ENCODE data around the gene TNFRSF9.
"Not testable (repeated sequence)": the region's sequence is repeated elsewhere in the genome, so short reads cannot be mapped to it uniquely, and the experiment has no call there.

The TNFRSF9 gene

DNA sequence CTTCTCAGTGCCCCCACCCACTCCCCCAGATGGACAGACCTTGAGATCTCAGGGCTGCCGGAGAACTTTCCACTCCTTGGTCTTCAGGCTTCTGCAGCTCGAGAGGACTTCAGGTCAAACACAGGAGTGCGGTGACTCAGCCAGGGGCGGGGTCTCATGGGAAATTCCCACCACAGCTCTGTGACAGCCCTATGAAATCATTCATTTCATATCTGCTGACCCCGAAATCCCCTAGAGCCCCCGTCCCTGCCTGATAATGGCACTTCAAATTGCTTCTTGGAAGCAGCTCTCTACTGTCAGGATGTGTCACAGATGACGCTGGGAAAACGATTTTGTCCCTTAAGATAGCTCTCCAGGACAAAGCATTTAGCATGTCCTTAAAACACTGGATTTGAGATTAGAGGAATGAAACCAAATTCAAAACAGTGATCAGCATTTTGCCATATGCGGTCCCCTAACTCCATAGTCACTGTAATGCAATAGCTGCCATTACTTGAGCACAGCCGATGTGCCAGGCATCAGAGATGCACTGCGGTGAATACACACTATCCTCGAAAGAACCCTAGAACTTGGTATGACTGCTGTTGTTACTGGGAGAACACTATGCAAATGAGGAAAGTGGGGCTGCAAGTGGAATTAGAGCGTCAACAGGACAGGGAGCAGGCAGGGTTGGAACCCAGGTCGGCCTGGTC is at the start of gene TNFRSF9:
TNFRSF9 (minus strand) TSS at position 95 of the 692 bp plus-strand sequence. CDS start 845 bp downstream, outside the sequence.
- DNase-seq (ENCODE audit: low read depth), result no peak

DNA sequence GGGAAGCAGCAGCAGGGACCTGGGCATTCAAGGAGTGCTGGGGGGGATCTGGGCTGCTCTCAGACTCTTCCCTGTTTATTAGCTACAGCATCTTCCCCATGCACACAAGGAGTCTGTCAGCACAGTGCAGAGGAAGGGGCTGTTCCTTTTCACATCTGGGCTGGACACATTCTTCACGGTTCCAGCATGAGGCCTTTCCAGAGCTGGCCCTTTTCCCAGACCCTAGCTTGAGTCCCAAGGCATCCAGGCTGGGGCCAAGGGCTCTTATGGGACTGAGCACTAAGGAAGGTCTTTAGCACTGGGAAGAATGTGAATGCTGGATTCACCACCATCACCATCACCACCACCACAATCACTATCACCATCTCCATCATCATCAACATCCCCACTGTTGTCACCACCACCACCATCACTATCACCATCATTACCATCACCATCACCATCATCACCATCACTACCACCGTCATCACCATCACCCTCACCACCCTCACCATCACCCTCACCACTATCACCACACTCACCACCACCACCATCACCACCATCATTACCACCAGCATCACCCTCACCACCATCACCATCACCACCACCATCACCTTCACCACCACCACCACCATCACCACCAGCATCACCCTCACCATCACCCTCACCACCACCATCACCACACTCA is 49.3 kb upstream of the TNFRSF9 start:
- DNase-seq (ENCODE audit: low read depth), result no peak

DNA sequence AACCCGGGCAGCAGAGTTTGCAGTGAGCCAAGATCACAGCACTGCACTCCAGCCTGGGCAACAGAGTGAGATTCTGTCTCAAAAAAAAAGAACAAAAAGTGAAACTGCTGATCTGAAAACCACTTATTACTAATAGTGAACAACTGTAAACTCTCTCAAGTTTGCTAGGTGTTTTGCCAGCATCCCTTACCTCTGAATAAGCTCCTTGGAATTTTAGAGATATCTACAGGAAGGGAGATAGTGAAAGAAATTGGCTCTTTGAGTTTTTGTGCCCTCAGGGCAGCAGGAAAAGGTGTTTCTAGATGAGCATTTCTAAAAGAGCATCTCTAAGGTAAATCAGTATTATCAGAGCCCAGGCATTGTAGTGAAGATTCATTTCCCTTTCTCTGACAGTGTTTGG is 47.9 kb upstream of the TNFRSF9 start:
- no peak for DNase-seq (ENCODE audit: low read depth)

DNA sequence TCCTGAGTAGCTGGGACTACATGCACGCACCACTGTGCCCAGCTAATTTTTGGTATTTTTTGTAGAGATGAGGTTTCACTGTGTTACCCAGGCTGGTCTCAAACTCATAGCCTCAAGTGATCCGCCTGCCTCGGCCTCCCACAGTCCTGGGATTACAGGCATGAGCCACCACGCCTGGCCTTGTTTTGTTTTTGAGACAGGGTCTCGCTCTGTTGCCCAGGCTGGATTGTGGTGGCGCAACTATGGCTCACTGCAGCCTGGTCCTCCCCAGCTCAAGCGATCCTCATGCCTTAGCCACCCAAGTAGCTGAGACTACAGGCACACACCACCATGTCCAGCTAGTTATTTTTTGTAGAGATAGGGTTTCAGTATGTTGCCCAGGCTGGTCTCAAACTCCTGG is 46.9 kb upstream of the TNFRSF9 start:
- no peak for DNase-seq (ENCODE audit: low read depth)

DNA sequence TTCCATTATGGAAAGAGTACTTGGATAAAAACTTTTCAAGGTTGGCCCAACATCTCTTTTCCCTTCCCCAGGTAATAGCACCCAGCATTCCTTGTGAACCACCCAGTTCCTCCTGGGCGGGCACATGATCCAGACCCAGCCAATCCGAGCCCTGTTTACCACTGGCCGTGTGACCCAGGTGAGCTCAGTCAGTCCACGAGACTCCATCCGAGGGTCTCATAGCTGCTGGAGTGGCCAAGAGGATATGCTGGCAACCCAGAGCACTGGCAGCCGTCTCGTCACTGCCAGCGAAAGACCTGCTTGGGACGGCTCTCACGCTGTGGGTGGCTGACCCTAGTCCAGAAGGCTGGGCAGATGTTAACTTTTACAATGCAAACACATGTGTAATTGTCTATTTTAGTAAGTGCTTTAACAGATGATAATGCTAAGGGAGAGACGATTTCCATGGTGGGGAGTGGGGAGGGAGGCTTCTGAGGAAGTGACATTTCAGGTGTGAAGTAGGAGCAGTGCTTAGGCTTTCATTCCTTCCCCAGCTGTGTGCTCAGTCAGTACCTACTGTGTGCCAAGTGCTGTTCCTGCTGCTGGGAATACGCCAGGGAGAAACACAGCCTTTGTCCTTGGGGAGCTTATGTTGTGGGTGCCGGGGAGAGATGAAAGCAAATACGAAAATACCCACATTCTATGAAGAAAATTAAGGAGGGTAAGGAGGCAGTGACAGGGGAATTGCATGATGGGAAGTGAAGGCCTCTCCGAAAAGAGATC is 45.4 kb upstream of the TNFRSF9 start:
- no peak for DNase-seq (ENCODE audit: low read depth)

DNA sequence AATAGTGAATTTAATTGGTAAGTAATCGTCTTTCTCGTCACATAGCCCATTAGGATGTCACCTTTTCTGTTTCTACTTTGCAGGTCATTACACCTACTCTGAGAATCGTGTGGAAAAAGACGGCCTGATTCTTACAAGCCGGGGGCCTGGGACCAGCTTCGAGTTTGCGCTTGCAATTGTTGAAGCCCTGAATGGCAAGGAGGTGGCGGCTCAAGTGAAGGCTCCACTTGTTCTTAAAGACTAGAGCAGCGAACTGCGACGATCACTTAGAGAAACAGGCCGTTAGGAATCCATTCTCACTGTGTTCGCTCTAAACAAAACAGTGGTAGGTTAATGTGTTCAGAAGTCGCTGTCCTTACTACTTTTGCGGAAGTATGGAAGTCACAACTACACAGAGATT is 44.2 kb upstream of the TNFRSF9 start:
- no peak for DNase-seq (ENCODE audit: low read depth)

DNA sequence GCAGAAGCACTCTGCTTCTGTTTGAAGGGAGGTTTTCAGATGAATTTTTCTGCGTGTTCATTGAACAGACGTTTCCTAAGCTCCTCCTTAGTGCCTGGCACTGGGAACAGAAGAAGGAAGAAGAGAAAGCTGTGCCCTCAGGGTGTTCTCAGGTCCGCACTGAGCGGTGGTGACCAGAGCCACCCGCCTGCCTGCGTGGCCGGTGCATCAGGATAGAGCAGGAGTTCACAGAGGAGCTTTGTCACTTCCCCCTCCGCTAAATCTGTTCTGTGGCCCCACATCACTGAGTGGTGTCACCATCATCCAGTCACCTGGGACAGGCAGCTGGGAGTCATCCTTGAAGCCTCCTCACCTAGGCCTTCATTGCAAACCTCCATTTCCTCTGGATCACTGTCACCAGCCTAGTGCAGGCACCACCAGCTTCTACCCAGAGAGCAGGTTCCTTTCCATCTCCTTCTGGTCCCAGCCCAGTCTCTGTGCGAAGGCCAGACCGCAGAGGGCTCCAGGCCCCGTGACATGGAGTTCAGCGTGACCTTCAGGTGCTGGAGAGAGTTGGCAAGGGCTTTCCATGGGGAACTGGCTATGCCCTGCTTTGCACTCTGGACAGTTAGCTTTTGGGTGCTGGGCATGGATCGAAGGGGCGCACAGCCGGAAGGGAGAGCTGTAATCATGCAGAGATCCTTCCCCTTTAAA is 42.6 kb upstream of the TNFRSF9 start:
- no peak for DNase-seq (ENCODE audit: low read depth)

DNA sequence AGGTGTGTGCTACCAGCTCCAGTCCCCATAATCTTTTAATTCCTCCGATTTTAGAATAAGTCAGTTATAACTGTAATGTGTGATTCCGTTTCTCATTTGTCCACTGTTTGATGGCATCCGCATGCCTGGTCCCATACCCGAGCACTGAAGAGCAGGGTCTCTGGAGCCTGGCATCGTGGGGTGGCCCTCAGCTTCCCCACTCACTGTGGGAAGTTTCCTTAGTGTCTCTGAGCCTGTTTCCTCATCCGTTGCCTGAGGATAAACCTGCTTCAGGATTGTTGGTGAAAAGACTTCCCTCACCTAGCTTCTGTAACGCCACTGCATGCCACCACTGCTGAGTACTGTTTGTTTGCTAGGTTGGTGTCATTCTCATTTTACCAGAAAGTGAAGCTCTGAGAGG is 40.3 kb upstream of the TNFRSF9 start:
- DNase-seq (ENCODE audit: low read depth), result no peak

DNA sequence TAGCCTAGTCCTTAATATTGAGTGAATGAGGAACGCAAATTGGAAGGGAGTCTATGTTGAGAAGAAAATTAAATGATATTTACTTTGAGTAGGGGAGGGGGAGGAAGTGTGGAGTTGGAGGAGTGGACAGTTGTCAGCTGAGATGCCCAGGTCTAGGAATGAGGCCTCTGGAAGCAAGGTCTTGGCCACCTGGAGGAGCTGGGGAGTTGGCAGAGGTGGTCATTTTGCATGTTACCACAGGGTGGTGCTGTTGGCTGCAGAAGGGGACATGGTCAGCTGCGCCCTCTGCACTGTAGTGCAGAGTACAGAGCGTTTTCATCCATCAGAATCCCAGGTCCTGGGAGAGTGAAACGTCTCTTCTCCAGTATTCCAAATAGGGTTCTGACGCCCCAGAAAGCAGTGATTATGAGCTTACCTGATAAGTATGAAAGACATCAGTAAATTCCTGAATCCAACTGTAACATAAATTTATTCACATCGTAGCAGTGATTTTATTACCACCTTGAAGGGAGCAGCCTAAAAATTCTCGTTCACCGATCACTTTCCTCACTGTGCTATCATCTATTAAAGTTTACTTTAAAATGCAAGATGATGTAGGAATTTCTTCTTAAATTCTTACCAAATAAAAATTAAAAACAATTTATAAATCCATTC is 34.7 kb upstream of the TNFRSF9 start:
- DNase-seq (ENCODE audit: low read depth), result peak; percentile 63

DNA sequence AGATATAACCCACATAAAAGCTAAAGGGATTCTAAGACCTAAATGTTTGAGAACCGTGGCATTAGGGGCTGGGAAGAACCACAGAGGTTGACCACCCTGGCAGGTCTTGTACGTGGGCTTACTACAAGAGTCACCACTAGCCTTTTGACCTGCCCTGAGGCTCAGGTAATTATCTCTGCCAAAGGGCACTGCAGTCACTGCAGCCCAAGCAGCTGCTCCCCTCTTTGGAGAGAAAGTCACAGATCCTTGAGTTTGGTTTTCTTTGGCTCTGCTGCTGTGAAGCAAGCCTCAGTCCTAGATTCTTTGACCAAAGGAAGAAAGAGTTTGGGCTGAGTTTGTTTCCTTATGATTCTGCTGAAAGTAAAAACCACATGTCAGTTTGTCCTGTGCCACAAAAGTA is 32.4 kb upstream of the TNFRSF9 start:
- DNase-seq (ENCODE audit: low read depth), result no peak

DNA sequence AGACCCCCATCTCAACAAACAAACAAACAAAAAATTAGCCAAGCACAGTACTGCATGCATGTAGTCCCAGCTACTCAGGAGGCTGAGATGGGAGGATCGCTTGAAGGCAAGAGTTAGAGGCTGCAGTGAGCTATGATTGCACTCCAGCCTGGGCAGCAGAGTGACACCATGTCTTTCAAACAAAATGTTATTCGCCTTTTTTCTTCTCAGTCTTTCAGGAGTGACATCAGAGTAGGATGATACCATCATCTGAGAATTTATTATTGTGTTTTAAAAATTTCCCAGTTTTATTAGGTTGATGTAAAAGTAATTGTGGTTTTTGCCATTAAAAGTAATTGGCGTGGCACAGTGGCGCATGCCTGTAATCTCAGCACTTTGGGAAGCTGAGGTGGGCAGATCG is 31.6 kb upstream of the TNFRSF9 start:
- DNase-seq (ENCODE audit: low read depth), result no peak

DNA sequence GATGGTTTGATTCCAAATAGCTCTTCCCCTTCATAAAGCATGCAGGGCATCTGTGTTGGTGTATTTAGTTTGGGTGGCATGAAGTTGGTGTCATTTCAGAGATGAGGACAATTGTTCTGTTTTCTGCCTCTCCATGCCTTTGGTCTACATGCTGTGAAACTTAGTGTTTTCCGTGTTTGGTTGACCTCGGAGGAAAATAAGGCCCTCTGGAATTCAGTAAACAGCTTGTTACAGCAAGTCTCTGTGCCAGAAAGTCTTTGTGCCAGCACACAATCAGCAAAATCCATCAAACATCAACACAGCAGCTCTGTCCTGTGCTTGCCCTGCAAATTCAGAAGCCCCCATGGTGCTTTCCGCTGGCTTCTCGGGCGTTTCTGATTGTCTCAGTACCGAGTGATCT is 30.4 kb upstream of the TNFRSF9 start:
- DNase-seq (ENCODE audit: low read depth), result no peak

DNA sequence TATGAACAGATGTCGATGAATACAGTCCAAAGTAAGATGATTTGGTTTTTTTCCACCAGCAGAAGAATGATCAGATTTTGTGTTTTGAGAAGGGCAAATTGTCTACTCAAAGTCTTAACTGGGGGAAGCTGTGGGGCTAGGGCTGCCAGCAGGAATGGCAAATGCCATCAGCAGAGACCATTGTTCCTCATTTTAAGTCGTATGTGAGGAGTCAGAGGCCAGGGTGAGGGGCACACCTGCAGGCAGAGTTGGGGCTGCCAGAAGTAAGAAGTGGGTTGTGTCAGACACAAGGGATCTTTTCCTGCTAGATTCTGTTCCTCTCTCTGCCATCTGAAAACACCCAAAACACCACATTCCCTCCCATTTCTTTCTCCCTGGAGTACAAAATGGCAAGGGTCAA is 29.6 kb upstream of the TNFRSF9 start:
- DNase-seq (ENCODE audit: low read depth), result no peak

DNA sequence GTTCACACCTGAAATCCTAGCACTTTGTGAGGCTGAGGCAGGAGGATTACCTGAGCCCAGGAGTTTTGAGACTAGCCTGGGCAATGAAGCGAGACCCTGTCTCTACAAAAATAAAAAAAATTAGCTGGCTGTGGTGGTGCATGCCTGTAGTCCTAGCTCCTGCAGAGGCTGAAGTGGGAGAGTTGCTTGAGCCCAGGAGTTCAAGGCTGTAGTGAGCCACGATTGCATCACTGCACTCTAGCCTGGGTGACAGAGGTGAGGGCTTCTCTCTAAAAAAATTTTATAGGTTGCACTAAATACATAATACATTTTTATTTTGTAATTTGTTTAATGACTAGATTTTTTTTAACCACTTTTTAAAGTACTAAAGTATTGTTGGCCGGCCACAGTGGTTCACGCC is 27.0 kb upstream of the TNFRSF9 start:
- no peak for DNase-seq (ENCODE audit: low read depth)

DNA sequence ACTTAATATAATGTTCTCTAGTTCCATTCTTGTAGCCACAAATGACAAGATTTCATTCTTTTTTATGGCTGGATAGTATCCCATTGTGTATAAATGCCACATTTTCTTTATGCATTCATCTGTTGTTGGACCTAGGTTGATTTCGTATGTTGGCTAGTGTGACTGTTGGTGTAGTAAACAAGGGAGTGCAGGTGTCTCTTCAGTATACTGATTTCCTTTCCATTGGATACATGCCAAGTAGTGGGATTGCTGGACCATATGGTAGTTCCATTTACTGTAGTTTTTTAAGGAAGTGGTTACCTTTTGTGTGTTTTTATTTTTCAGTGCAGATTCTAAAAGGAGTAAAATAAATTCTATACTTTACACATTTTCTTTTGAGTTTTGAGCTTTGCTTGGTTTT is 26.6 kb upstream of the TNFRSF9 start:
- no peak for DNase-seq (ENCODE audit: low read depth)

DNA sequence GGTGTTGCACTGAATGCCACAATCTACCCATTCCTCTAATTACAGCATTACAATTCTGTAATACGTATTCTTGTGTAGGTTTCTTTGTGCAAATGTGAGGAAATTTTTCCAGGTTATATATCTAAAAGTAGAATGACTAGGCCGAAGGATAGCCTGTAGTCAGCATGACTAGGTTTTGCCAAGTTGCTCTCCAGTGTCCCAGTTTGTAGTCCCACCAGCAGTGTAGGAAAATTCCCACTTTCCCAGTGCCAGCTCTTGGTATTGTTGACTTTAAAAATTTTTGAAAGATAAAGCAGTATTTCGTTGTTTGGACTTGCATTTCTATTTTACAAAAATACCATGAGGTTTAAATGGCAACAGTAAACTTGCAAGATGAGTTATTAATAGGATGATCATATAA is 23.8 kb upstream of the TNFRSF9 start:
- no peak for DNase-seq (ENCODE audit: low read depth)

DNA sequence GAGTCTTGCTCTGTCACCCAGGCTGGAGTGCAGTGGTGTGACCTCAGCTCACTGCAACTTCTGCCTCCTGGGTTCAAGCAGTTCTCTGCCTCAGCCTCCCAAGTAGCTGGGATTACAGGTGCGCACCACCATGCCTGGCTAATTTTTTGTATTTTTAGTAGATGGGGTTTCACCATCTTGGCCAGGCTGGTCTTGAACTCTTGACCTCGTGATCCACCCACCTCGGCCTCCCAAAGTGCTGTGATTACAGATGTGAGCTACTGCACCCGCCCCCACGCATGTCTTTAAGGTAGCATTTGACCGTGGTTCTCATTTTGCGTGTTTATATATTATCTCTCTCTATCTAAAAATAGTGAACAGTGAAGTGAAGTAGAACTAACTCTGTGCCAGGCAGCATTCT is 23.2 kb upstream of the TNFRSF9 start:
- DNase-seq (ENCODE audit: low read depth), result not testable (repeated sequence)

DNA sequence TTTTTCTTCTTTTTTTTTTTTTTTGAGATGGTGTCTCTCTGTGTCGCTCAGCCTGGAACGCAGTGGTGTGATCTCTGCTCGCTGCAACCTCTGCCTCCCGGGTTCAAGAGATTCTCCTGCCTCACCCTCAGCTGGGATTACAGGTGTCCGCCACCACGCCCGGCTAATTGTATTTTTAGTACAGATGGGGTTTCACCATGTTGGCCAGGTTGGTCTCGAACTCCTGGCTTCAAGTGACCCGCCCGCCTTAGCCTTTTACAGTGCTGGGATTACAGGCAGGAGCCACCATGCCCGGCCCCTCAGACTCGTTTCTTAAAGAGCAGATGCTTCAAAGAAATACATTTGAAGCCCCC is 22.7 kb upstream of the TNFRSF9 start:
- not testable (repeated sequence) for DNase-seq (ENCODE audit: low read depth)

DNA sequence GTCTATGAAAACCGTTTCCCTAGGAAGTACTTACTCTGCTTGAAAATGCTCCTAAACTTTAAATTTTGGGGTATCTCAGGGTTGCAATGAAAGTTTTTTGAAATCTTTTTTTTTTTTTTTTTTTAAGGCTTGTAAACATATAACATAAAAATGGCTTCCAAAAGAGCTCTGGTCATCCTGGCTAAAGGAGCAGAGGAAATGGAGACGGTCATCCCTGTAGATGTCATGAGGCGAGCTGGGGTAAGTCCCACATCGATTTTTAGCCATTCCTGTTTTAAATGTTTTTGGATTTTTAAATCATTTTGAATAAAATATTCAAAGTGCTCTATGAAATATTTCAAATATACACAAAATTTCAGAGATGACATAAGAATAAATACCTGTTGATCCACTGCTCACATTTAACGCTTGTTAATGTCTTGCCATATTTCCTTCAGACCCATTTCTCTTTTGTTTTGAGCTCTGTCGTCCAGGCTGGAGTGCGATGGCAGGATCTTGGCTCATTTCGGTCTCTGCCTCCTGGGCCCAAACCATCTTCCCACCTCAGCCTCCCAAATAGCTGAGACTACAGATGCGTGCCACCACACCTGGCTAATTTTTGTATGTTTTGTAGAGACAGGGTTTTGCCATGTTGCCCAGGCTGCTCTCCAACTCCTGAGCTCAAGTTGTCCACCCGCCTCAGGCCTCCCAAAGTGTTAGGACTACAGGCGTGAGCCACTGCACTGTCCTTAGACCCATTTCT is 22.2 kb upstream of the TNFRSF9 start:
- DNase-seq (ENCODE audit: low read depth), result no peak

DNA sequence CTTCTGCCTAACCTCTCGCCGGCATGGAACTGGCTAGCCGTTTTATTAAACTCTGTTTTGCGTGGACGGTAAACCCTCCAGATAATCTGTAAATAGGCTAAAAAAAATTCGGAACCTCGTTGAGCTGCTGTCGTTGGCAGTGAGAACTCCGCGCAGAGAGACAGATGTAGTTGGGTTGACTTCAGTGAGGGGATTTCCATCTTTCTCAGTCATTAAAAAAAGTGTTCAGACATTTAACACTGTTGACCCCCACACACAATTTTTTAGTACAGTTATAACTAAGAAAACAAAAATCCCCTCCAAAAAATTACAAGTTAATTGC is 21.3 kb upstream of the TNFRSF9 start:
- no peak for DNase-seq (ENCODE audit: low read depth)

DNA sequence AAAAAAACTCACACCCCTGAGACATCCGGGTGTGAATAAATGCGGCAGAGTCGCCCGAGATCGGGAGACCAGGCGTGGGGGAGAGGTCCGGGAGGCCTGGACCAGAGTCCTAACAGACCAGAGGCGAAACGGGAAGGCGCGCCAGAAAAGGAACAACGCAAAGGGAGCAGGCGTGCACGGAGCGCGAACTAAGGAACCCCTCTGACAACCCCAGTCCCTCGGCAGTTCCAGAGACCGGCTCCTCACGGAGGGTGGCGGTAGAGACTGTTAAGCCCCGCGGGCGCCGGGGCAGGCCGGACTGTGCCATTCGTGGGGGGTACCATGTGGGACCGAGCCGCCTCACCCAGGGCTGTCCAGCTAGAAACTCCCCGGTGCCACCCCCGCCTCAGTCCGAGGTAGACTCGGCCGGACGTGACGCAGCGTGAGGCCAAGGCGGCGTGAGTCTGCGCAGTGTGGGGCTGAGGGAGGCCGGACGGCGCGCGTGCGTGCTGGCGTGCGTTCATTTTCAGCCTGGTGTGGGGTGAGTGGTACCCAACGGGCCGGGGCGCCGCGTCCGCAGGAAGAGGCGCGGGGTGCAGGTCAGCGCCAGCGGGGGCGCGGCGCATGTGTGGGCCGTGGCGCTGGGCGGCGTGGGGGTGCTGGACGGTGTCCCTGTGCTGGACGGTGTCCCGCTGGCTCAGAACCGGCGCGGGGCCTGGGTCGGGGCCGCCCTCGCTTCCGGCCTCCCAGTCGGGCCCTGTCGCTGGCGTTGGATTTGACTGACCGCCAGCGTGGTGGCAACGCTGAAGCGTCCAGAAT is 20.8 kb upstream of the TNFRSF9 start, which contains the start of gene PARK7:
PARK7 (plus strand) TSS at position 496 of the 798 bp plus-strand sequence. CDS start 1,075 bp downstream, outside the sequence.
- DNase-seq (ENCODE audit: low read depth), result peak; percentile 98

All from fibroblast of the conjunctiva (primary cell).